Urinary bladder (tissue), 4 donors: ENCODE measurements around the gene FBXO36. TPM values are rescaled to one million over a fixed set of nuclear protein-coding genes. Genes with fewer than 3 reads are reported as not detected.
"Not testable (repeated sequence)": the region's sequence is repeated elsewhere in the genome, so short reads cannot be mapped to it uniquely, and the experiment has no call there.

ENCODE experiments used
- DNase-seq: peaks from one replicate; pipeline ENCODE4 v3.0.0-alpha.2; 2015; ENCODE audit errors: extremely low spot score
- H3K27ac ChIP-seq: one replicate; pipeline ENCODE4 v1.5.1; 2013; ENCODE audit warnings: low read depth, mild to moderate bottlenecking, moderate library complexity
- H3K36me3 ChIP-seq: one replicate; pipeline ENCODE4 v1.6.1; 2013; ENCODE audit warnings: mild to moderate bottlenecking, moderate library complexity; ENCODE audit not compliant: insufficient read depth
- H3K4me1 ChIP-seq: one replicate; pipeline ENCODE4 v1.6.1; 2013; ENCODE audit warnings: mild to moderate bottlenecking, moderate library complexity; ENCODE audit not compliant: insufficient read depth
- H3K4me3 ChIP-seq: one replicate; pipeline ENCODE4 v1.5.1; 2013; ENCODE audit warnings: low read depth, low read length
- WGBS: extraction: QIAGEN DNeasy Blood & Tissue Kit; methylation state at CpG from one replicate; pipeline ENCODE4 v1.1.7; 2013; 5-methylcytosine and 5-hydroxymethylcytosine counted together
- polyA plus RNA-seq: library from polyadenylated mRNA; stranded (reverse); fragments of 200-250 nt; gene quantifications from one replicate; pipeline ENCODE4 v1.2.3, GENCODE V29; 2013
- total RNA-seq: library from RNA; depleted of rRNA; stranded (reverse); fragments of >200 nt; gene quantifications from one replicate; pipeline ENCODE4 v1.2.3, GENCODE V29; 2014
- donor health status: healthy with polysubstance abuse.
- donor health status: healthy.

Gene FBXO36
- total and polyA plus RNA-seq, 2 donors, result 2.3 to 3.2 TPM

DNA sequence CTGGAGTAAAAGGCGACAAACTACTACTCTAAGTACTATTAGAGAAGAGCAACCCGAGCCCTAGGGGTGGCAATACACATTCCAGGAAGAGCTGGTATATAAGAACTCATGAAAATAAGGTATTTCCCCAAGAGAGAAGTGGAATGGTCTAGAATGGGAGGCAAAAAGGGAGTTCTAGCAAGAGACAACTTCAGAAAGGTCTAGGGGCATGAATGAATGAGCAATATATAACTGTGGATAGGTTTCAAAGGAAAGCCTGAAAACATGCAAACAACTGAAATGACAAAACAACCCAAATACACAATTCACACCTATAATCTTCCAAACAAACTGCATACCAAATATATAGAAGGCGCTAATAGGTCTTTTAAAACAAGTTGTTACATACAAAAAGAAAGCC is 22.7 kb upstream of the FBXO36 start:
- 98% methylated on average over 3 of the region's 3 CpGs for WGBS

DNA sequence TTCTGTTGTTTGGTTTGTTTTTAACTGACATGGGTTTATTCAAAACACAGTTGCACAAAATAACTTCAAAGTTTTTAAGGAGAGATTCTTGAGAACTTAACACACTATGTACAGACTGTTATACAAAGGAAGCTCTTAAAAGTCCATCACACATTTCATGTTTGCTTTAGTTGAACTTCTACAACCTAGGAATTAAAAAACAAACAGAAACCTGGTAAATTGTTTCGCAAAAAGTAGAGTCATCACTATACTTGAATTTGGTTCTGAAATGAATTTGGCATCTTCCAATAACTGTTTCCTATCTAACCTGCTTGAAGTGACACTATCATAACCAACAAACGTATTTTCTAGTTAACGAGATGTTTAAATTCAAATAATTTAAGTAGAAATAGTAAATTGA is 22.3 kb upstream of the FBXO36 start:
- H3K36me3 ChIP-seq, result no peaks in the 10 kb centered on the region
- peaks cover 1% of the 10 kb centered on the region for H3K4me1 ChIP-seq
- WGBS, result 91% methylated on average over 3 of the region's 3 CpGs
- no peak for DNase-seq
- no peak overlapping the region for H3K4me3 ChIP-seq
- H3K27ac ChIP-seq, result no peak overlapping the region

More for the DNA sequence above, 22.7 kb upstream of the FBXO36 start:
- Histone ChIP-seq H3K27ac (no peak overlapping the region), H3K4me3 (no peak overlapping the region), H3K4me1 (peaks cover 1% of the 10 kb centered on the region), H3K36me3 (no peaks in the 10 kb centered on the region)
- DNase-seq, result no peak

DNA sequence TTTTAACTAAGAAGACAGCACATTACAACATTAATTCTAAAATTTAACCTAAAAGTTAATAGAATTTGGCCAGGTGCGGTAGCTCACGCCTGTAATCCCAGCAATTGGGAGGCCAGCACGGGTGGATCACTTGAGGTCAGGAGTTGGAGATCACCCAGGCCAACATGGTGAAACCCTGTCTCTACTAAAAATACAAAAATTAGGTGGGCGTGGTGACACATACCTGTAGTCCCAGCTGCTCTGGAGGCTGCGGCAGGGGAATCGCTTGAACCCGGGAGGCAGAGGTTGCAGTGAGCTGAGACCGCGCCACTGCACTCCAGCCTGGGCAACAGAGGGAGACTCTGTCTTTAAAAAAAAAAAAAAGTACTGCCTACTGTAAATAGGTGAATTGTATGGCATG is 21.8 kb upstream of the FBXO36 start:
- not testable (repeated sequence) for H3K4me3 ChIP-seq, H3K27ac ChIP-seq, DNase-seq, H3K4me1 ChIP-seq, H3K36me3 ChIP-seq
- WGBS, result 94% methylated on average over 9 of the region's 9 CpGs

- no peak for DNase-seq
- WGBS, result 46% methylated on average over 3 of the region's 3 CpGs
- no peak overlapping the region for H3K27ac ChIP-seq
- H3K4me3 ChIP-seq, result no peak overlapping the region
- H3K36me3 ChIP-seq, result no peaks in the 10 kb centered on the region
- peaks cover 1% of the 10 kb centered on the region for H3K4me1 ChIP-seq
Measured at GRCh38 chr2:229901819-229902218, 20.5 kb upstream of the FBXO36 start.

DNA sequence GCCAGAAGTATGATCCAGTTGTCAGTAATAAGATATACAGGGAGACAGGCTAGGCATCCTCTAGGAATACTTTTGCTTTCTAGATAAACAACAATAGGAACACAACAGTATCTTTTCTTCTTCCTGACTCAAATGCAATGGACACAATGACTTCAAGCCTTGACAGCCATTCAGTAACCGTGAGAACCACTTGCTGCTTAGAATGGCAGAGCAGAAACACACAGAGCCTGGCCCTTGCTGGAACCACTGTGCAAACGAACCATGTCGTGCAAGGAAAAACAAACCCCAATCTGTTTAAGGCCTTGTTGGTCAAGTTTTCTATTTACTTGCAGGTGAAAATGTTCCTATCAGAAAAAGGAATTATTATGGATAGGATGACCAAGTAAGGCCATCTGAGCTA is 19.3 kb upstream of the FBXO36 start:
- Histone ChIP-seq H3K36me3 (no peaks in the 10 kb centered on the region), H3K4me1 (peaks cover 1% of the 10 kb centered on the region), H3K4me3 (no peak overlapping the region), H3K27ac (no peak overlapping the region)
- DNase-seq, result no peak
- 83% methylated on average over 3 of the region's 3 CpGs for WGBS

GRCh38 chr2:229905601-229906000 is 16.7 kb upstream of the FBXO36 start:
- 87% methylated on average over 2 of the region's 2 CpGs for WGBS
- peaks cover 1% of the 10 kb centered on the region for H3K4me1 ChIP-seq
- H3K4me3 ChIP-seq, result no peak overlapping the region
- H3K27ac ChIP-seq, result no peak overlapping the region
- no peak for DNase-seq
- no peaks in the 10 kb centered on the region for H3K36me3 ChIP-seq

DNA sequence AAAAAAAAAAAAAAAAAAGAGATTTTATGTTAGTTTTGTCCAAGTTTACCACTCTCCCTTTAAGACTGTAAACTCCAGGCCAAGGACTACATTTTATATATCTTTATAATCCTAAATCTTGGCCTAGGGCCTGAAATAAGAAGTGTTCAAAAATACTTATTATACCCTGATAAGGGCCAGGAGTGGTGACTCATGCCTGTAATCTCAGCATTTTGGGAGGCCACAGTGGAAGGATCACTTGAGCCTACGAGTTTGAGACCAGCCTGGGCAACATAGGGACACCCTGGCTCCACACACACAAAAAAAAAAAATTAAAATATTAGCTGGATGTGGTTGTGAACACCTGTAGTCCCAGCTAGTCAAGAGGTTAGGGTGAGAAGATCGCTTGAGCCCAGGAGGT is 13.2 kb upstream of the FBXO36 start:
- Histone ChIP-seq H3K4me1 (no peaks in the 10 kb centered on the region), H3K36me3 (no peaks in the 10 kb centered on the region), H3K4me3 (no peak overlapping the region), H3K27ac (no peak overlapping the region)
- WGBS, result 60% methylated on average over 2 of the region's 2 CpGs
- no peak for DNase-seq

GRCh38 chr2:229910147-229910831 is 12.0 kb upstream of the FBXO36 start:
- Histone ChIP-seq H3K4me1 (no peaks in the 10 kb centered on the region), H3K27ac (no peak overlapping the region), H3K4me3 (no peak overlapping the region), H3K36me3 (no peaks in the 10 kb centered on the region)
- WGBS, result 84% methylated on average over 1 of the region's 1 CpG
- no peak for DNase-seq

- Histone ChIP-seq H3K36me3 (no peaks in the 10 kb centered on the region), H3K4me1 (no peaks in the 10 kb centered on the region), H3K27ac (no peak overlapping the region), H3K4me3 (no peak overlapping the region)
- DNase-seq, result no peak
- WGBS, result 82% methylated on average over 1 of the region's 1 CpG
Measured at GRCh38 chr2:229910832-229911412, 11.4 kb upstream of the FBXO36 start.

DNA sequence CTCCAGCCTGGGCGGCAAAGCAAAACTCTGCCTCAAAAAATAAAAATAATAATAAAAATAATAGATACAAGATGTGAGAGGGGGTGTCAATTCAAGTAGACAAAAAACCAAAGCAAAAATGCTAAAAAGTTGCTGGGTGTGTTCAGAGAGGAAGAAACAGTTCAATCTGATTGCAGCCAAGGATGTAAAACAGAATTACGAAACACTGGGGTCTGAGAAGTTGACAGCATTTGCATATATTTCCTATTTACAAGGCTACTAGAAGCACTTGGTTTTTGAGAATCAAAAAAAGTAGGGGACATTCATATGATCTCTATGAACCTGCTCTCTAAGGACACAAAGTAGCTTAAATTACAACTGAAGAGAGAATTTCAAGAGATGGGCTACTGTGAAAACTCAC is 8.1 kb upstream of the FBXO36 start:
- H3K36me3 ChIP-seq, result no peaks in the 10 kb centered on the region
- WGBS, result 86% methylated on average over 2 of the region's 2 CpGs
- no peak overlapping the region for H3K27ac ChIP-seq
- no peak overlapping the region for H3K4me3 ChIP-seq
- no peaks in the 10 kb centered on the region for H3K4me1 ChIP-seq
- DNase-seq, result no peak

DNA sequence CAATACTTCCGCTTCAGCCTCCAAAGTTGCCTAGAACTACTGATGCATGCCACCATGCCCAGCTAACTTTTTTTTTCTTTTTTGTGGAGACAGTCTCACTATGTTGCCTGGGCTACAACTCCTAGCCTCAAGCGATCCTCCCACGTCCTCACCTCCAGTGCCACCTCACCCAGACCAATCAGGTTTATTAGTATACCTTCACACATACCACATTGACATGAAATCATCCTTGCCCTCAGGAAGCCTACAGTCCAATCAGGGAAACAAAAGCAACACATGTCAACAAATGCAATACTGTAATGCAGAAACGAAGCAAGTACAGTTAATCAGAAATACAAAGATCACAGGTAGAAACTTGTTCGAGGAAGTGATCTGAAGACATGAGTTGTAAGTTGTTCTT is 4.5 kb upstream of the FBXO36 start:
- H3K36me3 ChIP-seq, result no peaks in the 10 kb centered on the region
- H3K4me3 ChIP-seq, result no peak overlapping the region
- no peaks in the 10 kb centered on the region for H3K4me1 ChIP-seq
- DNase-seq, result no peak
- H3K27ac ChIP-seq, result no peak overlapping the region
- 93% methylated on average over 5 of the region's 5 CpGs for WGBS

GRCh38 chr2:229920011-229920641 is 2.2 kb upstream of the FBXO36 start:
- WGBS, result 4% methylated on average over 20 of the region's 20 CpGs
- H3K27ac ChIP-seq, result peak overlapping the region; percentile 96
- H3K4me1 ChIP-seq, result no peaks in the 10 kb centered on the region
- H3K36me3 ChIP-seq, result no peaks in the 10 kb centered on the region
- peak overlapping the region; percentile 93 for H3K4me3 ChIP-seq
- no peak for DNase-seq

DNA sequence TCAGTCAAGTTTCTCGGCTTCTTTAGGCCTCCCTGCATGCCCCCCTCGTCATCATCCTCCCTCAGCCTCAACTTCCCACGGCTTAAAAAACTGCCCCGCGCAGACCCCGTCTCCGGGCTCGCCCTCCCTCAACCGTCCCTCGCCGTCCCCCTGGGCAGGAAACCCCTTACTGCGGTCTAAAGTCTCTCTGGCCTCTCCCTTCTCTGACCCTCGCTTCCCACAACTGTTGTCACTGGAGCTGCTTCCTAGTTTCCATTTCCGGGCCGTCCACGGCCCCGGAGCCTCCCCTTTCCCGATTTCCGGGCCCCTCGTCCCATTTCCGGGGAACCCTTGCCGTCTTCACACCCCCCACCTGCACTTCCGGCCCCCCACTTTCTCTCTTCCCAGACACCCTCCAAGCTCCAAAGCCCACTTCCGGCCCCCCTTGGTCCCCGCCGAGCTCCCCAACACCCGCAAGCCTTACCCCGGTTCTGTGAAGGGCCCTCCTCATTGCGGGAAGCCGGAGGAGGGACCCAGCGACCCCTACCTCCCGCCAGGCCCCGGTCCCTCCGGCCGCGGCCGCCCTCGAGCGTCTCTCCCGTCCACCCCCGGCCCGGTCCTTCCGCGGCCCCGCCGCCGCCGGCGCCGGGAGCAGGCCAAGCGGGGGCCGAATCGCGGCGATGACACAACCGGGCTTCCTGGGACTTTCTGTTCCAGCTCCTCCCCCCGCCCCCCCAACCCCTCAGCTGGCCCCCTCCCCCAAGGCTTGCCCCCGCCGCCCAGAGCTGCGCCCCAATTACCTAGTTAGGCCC is 1.0 kb upstream of the FBXO36 start:
- Histone ChIP-seq H3K4me1 (no peaks in the 10 kb centered on the region), H3K4me3 (peak overlapping the region; percentile 93), H3K36me3 (no peaks in the 10 kb centered on the region), H3K27ac (peak overlapping the region; percentile 96)
- WGBS, result under 1% methylated on average over 60 of the region's 60 CpGs
- DNase-seq, result no peak
